ENCODE results near the gene ZNF592. TPM values are rescaled to one million over a fixed set of nuclear protein-coding genes. Genes with fewer than 3 reads are reported as not detected.

The ZNF592 gene
- total RNA-seq, 5 donors from 2014 or later (not counting 1 experiment from before 2014, with no cell fraction given) = 34.5 to 43.6 (median 39.0) TPM

DNA sequence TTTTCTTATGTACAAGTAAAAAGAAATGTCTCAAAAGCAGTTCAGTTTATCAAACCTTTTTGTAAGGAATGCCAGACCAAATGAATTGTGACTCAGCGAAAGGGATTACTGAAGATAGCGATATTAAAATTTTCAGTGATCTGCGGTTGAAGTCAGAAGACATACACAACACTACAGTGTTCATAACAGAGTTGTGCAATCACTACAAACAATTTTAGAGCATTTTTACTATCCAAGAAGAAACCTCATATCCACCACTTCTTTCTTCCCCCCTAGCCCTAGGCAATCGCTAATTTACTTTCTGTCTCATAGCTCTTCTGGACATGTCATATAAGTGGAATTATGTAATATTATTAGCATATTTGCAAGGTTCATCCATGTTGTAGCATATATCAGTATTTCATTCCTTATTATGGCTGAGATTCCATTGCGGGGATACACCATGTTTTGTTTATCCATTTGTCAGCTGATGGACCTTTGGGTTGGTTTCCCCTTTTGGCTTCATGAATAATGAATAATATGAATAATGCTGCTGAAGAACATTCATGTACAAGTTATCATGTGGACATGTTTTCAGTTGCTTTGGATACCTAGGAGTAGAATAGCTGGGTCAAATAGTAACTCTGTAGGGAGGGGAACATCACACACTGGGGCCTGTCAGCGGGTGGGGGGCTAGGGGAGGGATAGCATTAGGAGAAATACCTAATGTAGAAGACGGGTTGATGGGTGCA, 45.2 kb downstream of the ZNF592 start:
- H3K27ac Mint-ChIP-seq = no peak overlapping the region
- DNase-seq (no peak), ATAC-seq (replicated peaks in 1 of 4) (no peak)
- CTCF ChIA-PET = no interaction called here
- POLR2A ChIA-PET = no interaction called here
- WGBS (ENCODE audit: insufficient coverage) = 100% methylated on average over 2 of the region's 7 CpGs
- no peaks in the 10 kb centered on the region for H3K9me3 Mint-ChIP-seq
- Histone ChIP-seq H3K27ac (ENCODE audit: low read length) (no peak overlapping the region), H3K9me3 (no peaks in the 10 kb centered on the region), H3K4me1 (ENCODE audit: control insufficient read depth in 1 of 2, extremely low read depth in 1 of 2, insufficient read depth in 2 of 2, low read length in 2 of 2) (no peaks in the 10 kb centered on the region), H3K4me3 (ENCODE audit: control insufficient read depth in 1 of 2, extremely low read depth in 1 of 2, low read length in 1 of 2) (no peak overlapping the region), H3K36me3 (ENCODE audit: control insufficient read depth in 2 of 2, extremely low read depth in 1 of 2, insufficient read depth in 1 of 2, low read length in 1 of 2) (peaks cover 16 to 45% of the 10 kb centered on the region in 2 donors), H3K27me3 (replicated peaks in 1 of 2; ENCODE audit: control insufficient read depth in 2 of 2, extremely low read depth in 1 of 2, insufficient read depth in 2 of 2, low read length in 1 of 2) (peaks cover 0 to 1% of the 10 kb centered on the region in 2 experiments)
- peaks cover 11 to 13% (median 13%) of the 10 kb centered on the region in 3 donors for H3K4me1 Mint-ChIP-seq
- H3K27me3 Mint-ChIP-seq = no peaks in the 10 kb centered on the region
- peaks cover 56% of the 10 kb centered on the region for H3K36me3 Mint-ChIP-seq
- H3K4me3 Mint-ChIP-seq = no peak overlapping the region

DNA sequence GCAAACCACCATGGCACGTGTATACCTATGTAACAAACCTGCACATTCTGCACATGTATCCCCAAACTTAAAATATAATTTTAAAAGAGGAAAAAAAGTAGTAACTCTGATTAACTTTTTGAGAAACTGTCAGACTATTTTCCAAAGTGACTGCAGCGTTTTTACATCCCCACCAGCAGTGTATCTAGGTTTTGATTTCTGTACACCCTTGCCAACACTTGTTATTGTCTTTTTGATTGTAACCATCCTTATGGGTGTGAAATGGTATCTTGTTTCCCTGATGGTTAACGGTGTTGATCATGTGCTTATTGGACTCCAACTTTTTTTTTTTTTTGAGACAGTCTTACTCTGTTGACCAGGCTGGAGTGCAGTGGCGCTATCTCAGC, 45.8 kb downstream of the ZNF592 start:
- WGBS (ENCODE audit: insufficient coverage) = no CpG with 5 or more reads among the region's 4 CpGs
- Histone ChIP-seq H3K27ac (ENCODE audit: low read length) (no peak overlapping the region), H3K4me1 (ENCODE audit: control insufficient read depth in 1 of 2, extremely low read depth in 1 of 2, insufficient read depth in 2 of 2, low read length in 2 of 2) (no peaks in the 10 kb centered on the region), H3K9me3 (no peaks in the 10 kb centered on the region), H3K27me3 (replicated peaks in 1 of 2; ENCODE audit: control insufficient read depth in 2 of 2, extremely low read depth in 1 of 2, insufficient read depth in 2 of 2, low read length in 1 of 2) (peaks cover 0 to 3% of the 10 kb centered on the region in 2 experiments), H3K36me3 (ENCODE audit: control insufficient read depth in 2 of 2, extremely low read depth in 1 of 2, insufficient read depth in 1 of 2, low read length in 1 of 2) (peaks cover 16 to 51% of the 10 kb centered on the region in 2 donors), H3K4me3 (ENCODE audit: control insufficient read depth in 1 of 2, extremely low read depth in 1 of 2, low read length in 1 of 2) (no peak overlapping the region)
- DNase-seq (no peak), ATAC-seq (replicated peaks in 1 of 4) (no peak)
- Mint-ChIP-seq H3K4me3 (no peak overlapping the region), H3K27ac (no peak overlapping the region), H3K9me3 (no peaks in the 10 kb centered on the region), H3K4me1 (peaks cover 9 to 11% (median 10%) of the 10 kb centered on the region in 3 donors), H3K36me3 (peaks cover 58% of the 10 kb centered on the region), H3K27me3 (no peaks in the 10 kb centered on the region)
- ChIA-PET CTCF (no interaction called here), POLR2A (no interaction called here)

DNA sequence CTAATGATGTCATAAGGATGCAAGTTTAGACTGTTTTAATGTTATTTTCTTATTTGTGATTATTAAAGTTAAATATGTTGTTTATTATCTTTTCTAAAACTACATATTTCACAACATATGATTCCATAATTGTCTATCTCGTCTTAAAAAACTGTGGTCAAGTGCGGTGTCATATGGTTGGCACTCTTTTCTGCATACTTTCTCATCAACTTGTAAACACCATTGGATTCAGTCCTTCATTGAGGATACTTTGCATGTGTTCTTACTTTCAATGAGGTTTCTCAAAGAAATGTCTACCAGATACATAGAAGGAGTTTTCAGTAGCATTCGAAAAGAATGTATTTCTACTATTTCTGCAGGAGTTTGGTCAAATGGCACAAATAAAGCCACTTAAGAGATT, 46.8 kb downstream of the ZNF592 start:
- H3K36me3 Mint-ChIP-seq = peaks cover 61% of the 10 kb centered on the region
- no CpG with 5 or more reads among the region's 3 CpGs for WGBS (ENCODE audit: insufficient coverage)
- H3K36me3 ChIP-seq (ENCODE audit: control insufficient read depth in 2 of 2, extremely low read depth in 1 of 2, insufficient read depth in 1 of 2, low read length in 1 of 2) = peaks cover 19 to 58% of the 10 kb centered on the region in 2 donors

DNA sequence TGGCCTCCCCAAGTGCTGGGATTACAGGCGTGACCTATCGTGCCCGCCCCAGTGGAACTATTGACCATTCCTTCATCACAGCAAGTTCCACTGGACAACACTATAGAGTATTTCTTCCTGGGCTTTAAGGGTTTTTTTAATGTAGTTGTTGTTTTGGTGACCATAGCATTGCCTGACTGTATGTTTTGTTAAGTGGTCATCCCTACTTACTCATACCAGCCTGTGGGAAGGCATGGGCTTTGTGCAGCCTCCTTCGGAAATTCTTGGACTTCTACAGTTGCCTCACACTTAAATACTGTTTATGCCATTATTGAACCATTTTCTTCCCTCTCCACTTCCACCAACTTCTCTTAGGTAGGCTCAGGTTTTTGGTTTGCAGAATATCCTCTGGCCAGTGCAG, 48.8 kb downstream of the ZNF592 start:
- Histone ChIP-seq H3K4me3 (ENCODE audit: control insufficient read depth in 1 of 2, extremely low read depth in 1 of 2, low read length in 1 of 2) (no peak overlapping the region), H3K36me3 (ENCODE audit: control insufficient read depth in 2 of 2, extremely low read depth in 1 of 2, insufficient read depth in 1 of 2, low read length in 1 of 2) (peaks cover 24 to 58% of the 10 kb centered on the region in 2 donors), H3K4me1 (ENCODE audit: control insufficient read depth in 1 of 2, extremely low read depth in 1 of 2, insufficient read depth in 2 of 2, low read length in 2 of 2) (no peaks in the 10 kb centered on the region), H3K9me3 (no peaks in the 10 kb centered on the region), H3K27ac (ENCODE audit: low read length) (no peak overlapping the region), H3K27me3 (replicated peaks in 1 of 2; ENCODE audit: control insufficient read depth in 2 of 2, extremely low read depth in 1 of 2, insufficient read depth in 2 of 2, low read length in 1 of 2) (peaks cover 0 to 3% of the 10 kb centered on the region in 2 experiments)
- H3K9me3 Mint-ChIP-seq = no peaks in the 10 kb centered on the region
- ATAC-seq (replicated peaks in 1 of 4) (no peak), DNase-seq (no peak)
- H3K27me3 Mint-ChIP-seq = no peaks in the 10 kb centered on the region
- WGBS (ENCODE audit: insufficient coverage) = no CpG with 5 or more reads among the region's 4 CpGs
- no peak overlapping the region for H3K27ac Mint-ChIP-seq
- no peaks in the 10 kb centered on the region for H3K4me1 Mint-ChIP-seq
- CTCF ChIA-PET = no interaction called here
- POLR2A ChIA-PET = no interaction called here
- peaks cover 52% of the 10 kb centered on the region for H3K36me3 Mint-ChIP-seq
- no peak overlapping the region for H3K4me3 Mint-ChIP-seq

More for the DNA sequence above, 46.8 kb downstream of the ZNF592 start:
- Mint-ChIP-seq H3K27me3 (no peaks in the 10 kb centered on the region), H3K27ac (no peak overlapping the region), H3K9me3 (no peaks in the 10 kb centered on the region), H3K4me1 (peaks cover 4 to 10% (median 4%) of the 10 kb centered on the region in 3 donors), H3K4me3 (no peak overlapping the region)
- ATAC-seq (replicated peaks in 1 of 4) = no peak
- peaks cover 0 to 3% of the 10 kb centered on the region in 2 experiments for H3K27me3 ChIP-seq (replicated peaks in 1 of 2; ENCODE audit: control insufficient read depth in 2 of 2, extremely low read depth in 1 of 2, insufficient read depth in 2 of 2, low read length in 1 of 2)
- DNase-seq = no peak
- H3K4me1 ChIP-seq (ENCODE audit: control insufficient read depth in 1 of 2, extremely low read depth in 1 of 2, insufficient read depth in 2 of 2, low read length in 2 of 2) = no peaks in the 10 kb centered on the region
- H3K9me3 ChIP-seq = no peaks in the 10 kb centered on the region
- CTCF ChIA-PET = no interaction called here
- POLR2A ChIA-PET = no interaction called here
- H3K27ac ChIP-seq (ENCODE audit: low read length) = no peak overlapping the region
- H3K4me3 ChIP-seq (ENCODE audit: control insufficient read depth in 1 of 2, extremely low read depth in 1 of 2, low read length in 1 of 2) = no peak overlapping the region

DNA sequence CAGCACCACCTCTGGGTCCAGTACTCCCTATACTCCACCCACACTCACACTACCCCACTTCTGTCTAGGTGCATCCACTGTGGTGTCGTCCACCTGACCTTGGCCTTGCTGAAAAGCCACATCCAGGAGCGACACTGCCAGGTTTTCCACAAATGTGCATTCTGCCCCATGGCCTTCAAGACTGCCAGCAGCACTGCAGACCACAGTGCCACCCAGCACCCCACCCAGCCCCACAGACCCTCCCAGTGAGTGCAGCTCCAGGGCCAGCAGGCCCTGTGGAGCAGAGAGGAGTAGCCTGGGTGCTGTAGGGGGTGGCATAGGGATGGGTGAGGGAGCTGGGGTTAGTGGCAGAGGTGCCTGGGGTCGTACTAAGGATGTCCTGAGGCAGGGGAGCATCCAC, 49.4 kb downstream of the ZNF592 start:
- no peaks in the 10 kb centered on the region for H3K9me3 Mint-ChIP-seq
- no peaks in the 10 kb centered on the region for H3K4me1 Mint-ChIP-seq
- ChIA-PET POLR2A (no interaction called here), CTCF (no interaction called here)
- Histone ChIP-seq H3K27ac (ENCODE audit: low read length) (no peak overlapping the region), H3K27me3 (replicated peaks in 1 of 2; ENCODE audit: control insufficient read depth in 2 of 2, extremely low read depth in 1 of 2, insufficient read depth in 2 of 2, low read length in 1 of 2) (peaks cover 0 to 3% of the 10 kb centered on the region in 2 experiments), H3K36me3 (ENCODE audit: control insufficient read depth in 2 of 2, extremely low read depth in 1 of 2, insufficient read depth in 1 of 2, low read length in 1 of 2) (peaks cover 27 to 57% of the 10 kb centered on the region in 2 donors), H3K4me3 (ENCODE audit: control insufficient read depth in 1 of 2, extremely low read depth in 1 of 2, low read length in 1 of 2) (no peak overlapping the region), H3K9me3 (no peaks in the 10 kb centered on the region), H3K4me1 (ENCODE audit: control insufficient read depth in 1 of 2, extremely low read depth in 1 of 2, insufficient read depth in 2 of 2, low read length in 2 of 2) (no peaks in the 10 kb centered on the region)
- no peak for DNase-seq
- WGBS (ENCODE audit: insufficient coverage) = 100% methylated on average over 3 of the region's 3 CpGs
- no peaks in the 10 kb centered on the region for H3K27me3 Mint-ChIP-seq
- no peak for ATAC-seq (replicated peaks in 1 of 4)
- H3K27ac Mint-ChIP-seq = no peak overlapping the region
- no peak overlapping the region for H3K4me3 Mint-ChIP-seq
- peaks cover 54% of the 10 kb centered on the region for H3K36me3 Mint-ChIP-seq

DNA sequence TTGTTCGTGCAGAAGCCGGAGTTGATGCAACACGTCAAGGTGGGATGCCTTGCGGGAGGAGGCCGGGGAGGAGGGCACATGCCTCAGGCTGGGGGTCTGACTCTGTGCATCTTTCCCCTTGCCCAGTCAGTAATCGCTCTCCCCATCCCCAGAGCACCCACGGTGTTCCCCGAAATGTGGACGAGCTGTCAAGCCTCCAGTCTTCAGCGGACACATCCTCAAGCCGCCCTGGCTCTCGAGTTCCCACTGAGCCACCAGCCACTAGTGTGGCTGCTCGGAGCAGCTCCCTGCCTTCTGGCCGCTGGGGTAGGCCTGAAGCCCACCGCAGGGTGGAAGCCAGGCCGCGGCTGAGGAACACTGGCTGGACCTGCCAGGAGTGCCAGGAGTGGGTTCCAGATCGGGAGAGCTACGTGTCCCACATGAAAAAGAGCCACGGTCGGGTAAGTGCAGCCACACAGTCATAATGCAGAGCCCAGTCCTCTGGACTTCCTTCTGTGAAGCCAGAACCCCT, 50.1 kb downstream of the ZNF592 start:
- ATAC-seq (replicated peaks in 1 of 4) (no peak), DNase-seq (no peak)
- WGBS (ENCODE audit: insufficient coverage) = 98% methylated on average over 17 of the region's 21 CpGs
- CTCF ChIA-PET = no interaction called here
- no peaks in the 10 kb centered on the region for H3K4me1 Mint-ChIP-seq
- POLR2A ChIA-PET = no interaction called here
- Histone ChIP-seq H3K4me3 (ENCODE audit: control insufficient read depth in 1 of 2, extremely low read depth in 1 of 2, low read length in 1 of 2) (no peak overlapping the region), H3K9me3 (no peaks in the 10 kb centered on the region), H3K27ac (ENCODE audit: low read length) (no peak overlapping the region), H3K27me3 (replicated peaks in 1 of 2; ENCODE audit: control insufficient read depth in 2 of 2, extremely low read depth in 1 of 2, insufficient read depth in 2 of 2, low read length in 1 of 2) (peaks cover 0 to 3% of the 10 kb centered on the region in 2 experiments), H3K36me3 (ENCODE audit: control insufficient read depth in 2 of 2, extremely low read depth in 1 of 2, insufficient read depth in 1 of 2, low read length in 1 of 2) (peaks cover 27 to 61% of the 10 kb centered on the region in 2 donors), H3K4me1 (ENCODE audit: control insufficient read depth in 1 of 2, extremely low read depth in 1 of 2, insufficient read depth in 2 of 2, low read length in 2 of 2) (no peaks in the 10 kb centered on the region)
- H3K27ac Mint-ChIP-seq = no peak overlapping the region
- H3K9me3 Mint-ChIP-seq = no peaks in the 10 kb centered on the region
- H3K36me3 Mint-ChIP-seq = peaks cover 59% of the 10 kb centered on the region
- H3K4me3 Mint-ChIP-seq = no peak overlapping the region
- H3K27me3 Mint-ChIP-seq = no peaks in the 10 kb centered on the region

Data from T-cell (primary cell).